Activated T-helper 2 cell treated with anti-CD3 and anti-CD28 coated beads, Interferon-gamma antibody, Interleukin-2, Interleukin-4, amounts not matched to agents 10 μg/mL and 5 μg/mL and 100 μg/mL, durations not matched to agents 14 hours and 24 hours and 36 hours (primary cell): ENCODE results near the gene FMN2. TPM values are rescaled to one million over a fixed set of nuclear protein-coding genes. Genes with fewer than 3 reads are reported as not detected.

Experiments
- DNase-seq: peaks from one replicate; pipeline ENCODE4 v3.0.0; 2021; ENCODE audit warnings: low spot score
- H3K27ac Mint-ChIP-seq: one replicate; pipeline ENCODE4 v1.8.0; 2021; ENCODE audit warnings: mixed read lengths
- H3K27me3 Mint-ChIP-seq: one replicate; pipeline ENCODE4 v1.8.0; 2021; ENCODE audit warnings: low read depth, mixed read lengths
- H3K36me3 Mint-ChIP-seq: one replicate; pipeline ENCODE4 v1.8.0; 2021; ENCODE audit warnings: low read depth, mixed read lengths
- H3K4me1 Mint-ChIP-seq: one replicate; pipeline ENCODE4 v1.8.0; 2021; ENCODE audit warnings: low read depth, mixed read lengths
- H3K4me3 Mint-ChIP-seq: one replicate; pipeline ENCODE4 v1.8.0; 2021; ENCODE audit warnings: low read depth, mild to moderate bottlenecking, moderate library complexity, mixed read lengths
- H3K9me3 Mint-ChIP-seq: one replicate; pipeline ENCODE4 v1.8.0; 2021; ENCODE audit warnings: mixed read lengths
- intact Hi-C: fragments of 100-400 bp; cut with micrococcal nuclease; formaldehyde crosslinking; loops from one replicate; pipeline ENCODE4 v1.15.1; 2023
- total RNA-seq: library from RNA; stranded (reverse); gene quantifications from 2 replicates; pipeline ENCODE4 v1.2.3, GENCODE V29; 2022

FMN2 gene
- not detected in 2 replicates for total RNA-seq

GRCh38 chr1:240091614-240092300 is at the start of gene FMN2:
Gene FMN2, plus strand, starts transcription at chr1:240091883. Its CDS starts 227 bp downstream, at chr1:240092110.
- peaks cover 31% of the 10 kb centered on the region for H3K27me3 Mint-ChIP-seq
- H3K9me3 Mint-ChIP-seq: no peaks in the 10 kb centered on the region
- DNase-seq: no peak
- intact Hi-C loops: no loop called here
- peaks cover 5% of the 10 kb centered on the region for H3K4me1 Mint-ChIP-seq
- H3K27ac Mint-ChIP-seq: no peak within 1 kb of the TSS
- H3K4me3 Mint-ChIP-seq: no peak within 1 kb of the TSS
- no peaks in the 10 kb centered on the region for H3K36me3 Mint-ChIP-seq

DNA sequence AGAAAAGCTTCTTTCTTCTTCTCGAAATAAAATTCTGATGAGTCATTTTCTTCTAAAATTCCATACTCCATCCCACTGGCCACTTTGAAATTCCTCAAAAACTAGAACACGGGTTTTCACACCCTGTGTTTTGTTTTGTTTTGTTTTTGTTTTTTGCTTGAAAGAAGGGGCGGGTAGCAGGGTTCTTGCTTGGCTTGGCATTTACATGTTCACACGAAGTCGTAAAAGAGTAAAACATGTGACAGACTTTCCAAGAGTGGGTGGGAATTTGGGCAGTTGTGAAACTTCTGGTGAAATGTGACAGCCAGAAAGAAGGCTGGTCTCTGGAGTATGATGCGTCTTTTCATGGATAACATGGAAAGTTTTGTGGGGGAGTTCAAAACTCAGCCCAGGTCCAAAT is 47.1 kb upstream of the FMN2 start:
- DNase-seq: no peak
- no peaks in the 10 kb centered on the region for H3K4me1 Mint-ChIP-seq
- H3K27me3 Mint-ChIP-seq: no peaks in the 10 kb centered on the region
- intact Hi-C loops: no loop called here
- no peaks in the 10 kb centered on the region for H3K9me3 Mint-ChIP-seq
- no peak overlapping the region for H3K27ac Mint-ChIP-seq
- H3K4me3 Mint-ChIP-seq: no peak overlapping the region
- H3K36me3 Mint-ChIP-seq: no peaks in the 10 kb centered on the region

DNA sequence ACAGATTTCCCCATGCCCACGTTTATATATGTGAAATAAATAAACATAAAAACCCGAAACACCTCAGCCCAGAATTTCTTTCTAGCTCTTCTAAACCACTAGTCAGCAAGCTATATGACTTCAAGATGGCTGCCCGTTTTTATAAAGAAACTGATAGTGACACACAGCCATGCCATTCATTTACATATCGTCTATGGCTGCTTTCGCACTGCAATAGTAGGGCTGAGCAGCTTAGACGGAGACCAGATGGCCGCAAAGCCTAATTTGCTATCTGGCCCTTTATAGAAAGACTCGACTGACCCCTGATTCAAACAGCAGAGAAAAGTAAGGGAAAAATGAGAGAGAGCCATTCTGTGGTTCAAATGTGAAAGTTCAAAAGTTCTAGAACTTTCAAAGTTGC is 45.7 kb upstream of the FMN2 start:
- intact Hi-C loops: no loop called here
- Mint-ChIP-seq H3K4me1 (no peaks in the 10 kb centered on the region), H3K27ac (no peak overlapping the region), H3K36me3 (no peaks in the 10 kb centered on the region), H3K4me3 (no peak overlapping the region), H3K27me3 (no peaks in the 10 kb centered on the region), H3K9me3 (no peaks in the 10 kb centered on the region)
- no peak for DNase-seq

GRCh38 chr1:240054109-240054701 is 37.5 kb upstream of the FMN2 start:
- no peaks in the 10 kb centered on the region for H3K4me1 Mint-ChIP-seq
- DNase-seq: no peak
- no peaks in the 10 kb centered on the region for H3K36me3 Mint-ChIP-seq
- H3K27ac Mint-ChIP-seq: no peak overlapping the region
- H3K9me3 Mint-ChIP-seq: no peaks in the 10 kb centered on the region
- no peaks in the 10 kb centered on the region for H3K27me3 Mint-ChIP-seq
- H3K4me3 Mint-ChIP-seq: no peak overlapping the region
- intact Hi-C loops: no loop called here

- no peak overlapping the region for H3K27ac Mint-ChIP-seq
- intact Hi-C loops: no loop called here
- no peaks in the 10 kb centered on the region for H3K27me3 Mint-ChIP-seq
- H3K4me3 Mint-ChIP-seq: no peak overlapping the region
- no peak for DNase-seq
- no peaks in the 10 kb centered on the region for H3K9me3 Mint-ChIP-seq
- H3K4me1 Mint-ChIP-seq: no peaks in the 10 kb centered on the region
- H3K36me3 Mint-ChIP-seq: no peaks in the 10 kb centered on the region
These were observed 35.7 kb upstream of the FMN2 start for GRCh38 chr1:240055936-240056335.

DNA sequence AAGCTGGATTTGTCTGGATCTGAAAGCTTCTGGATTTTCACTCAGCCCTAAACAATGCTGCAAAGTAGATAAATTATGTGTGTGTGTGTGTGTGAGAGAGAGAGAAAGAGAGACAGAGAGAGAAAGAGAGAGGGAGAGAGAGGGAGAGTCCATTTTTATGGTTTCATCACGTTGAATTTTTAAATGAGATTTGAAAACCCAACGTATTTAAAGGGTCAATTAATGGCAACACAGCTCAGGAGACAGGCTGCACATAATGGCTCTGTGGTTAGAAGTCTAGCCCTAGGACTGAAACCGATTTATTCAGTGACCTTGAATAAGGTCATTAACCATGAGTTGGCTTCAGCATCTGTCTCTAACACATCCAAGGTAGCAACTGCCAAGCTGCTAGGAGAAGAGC is 35.3 kb upstream of the FMN2 start:
- DNase-seq: no peak
- Mint-ChIP-seq H3K4me1 (no peaks in the 10 kb centered on the region), H3K27me3 (no peaks in the 10 kb centered on the region), H3K4me3 (no peak overlapping the region), H3K36me3 (no peaks in the 10 kb centered on the region), H3K27ac (no peak overlapping the region), H3K9me3 (no peaks in the 10 kb centered on the region)
- intact Hi-C loops: no loop called here

GRCh38 chr1:240058049-240058448 is 33.6 kb upstream of the FMN2 start:
- Mint-ChIP-seq H3K4me3 (no peak overlapping the region), H3K9me3 (no peaks in the 10 kb centered on the region), H3K36me3 (no peaks in the 10 kb centered on the region), H3K4me1 (no peaks in the 10 kb centered on the region), H3K27me3 (no peaks in the 10 kb centered on the region), H3K27ac (no peak overlapping the region)
- no peak for DNase-seq
- intact Hi-C loops: no loop called here

GRCh38 chr1:240068961-240069360 is 22.7 kb upstream of the FMN2 start:
- Mint-ChIP-seq H3K27ac (no peak overlapping the region), H3K4me1 (no peaks in the 10 kb centered on the region), H3K27me3 (no peaks in the 10 kb centered on the region), H3K36me3 (no peaks in the 10 kb centered on the region), H3K9me3 (no peaks in the 10 kb centered on the region), H3K4me3 (no peak overlapping the region)
- no peak for DNase-seq
- intact Hi-C loops: no loop called here

DNA sequence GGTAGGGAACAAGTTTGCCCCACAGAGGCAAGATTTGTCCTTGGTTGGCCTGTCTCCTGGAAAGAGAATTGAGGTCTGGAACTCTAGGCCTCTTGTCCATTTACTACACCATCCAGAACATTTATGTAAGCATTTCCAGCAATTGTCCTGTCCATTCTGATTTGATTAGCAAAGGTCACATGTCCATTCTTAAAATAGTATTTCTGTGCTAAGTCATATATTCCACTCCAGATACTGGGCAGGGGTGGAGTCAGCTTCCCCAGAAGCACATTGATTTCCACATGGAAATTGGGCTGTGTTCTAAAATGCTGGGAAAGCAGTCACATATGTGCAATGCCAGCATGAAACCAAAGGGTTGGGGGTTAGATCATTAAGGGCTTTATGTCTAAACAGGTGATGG is 21.5 kb upstream of the FMN2 start:
- H3K27me3 Mint-ChIP-seq: no peaks in the 10 kb centered on the region
- no peak for DNase-seq
- H3K9me3 Mint-ChIP-seq: no peaks in the 10 kb centered on the region
- H3K4me3 Mint-ChIP-seq: no peak overlapping the region
- no peaks in the 10 kb centered on the region for H3K36me3 Mint-ChIP-seq
- H3K27ac Mint-ChIP-seq: no peak overlapping the region
- H3K4me1 Mint-ChIP-seq: no peaks in the 10 kb centered on the region
- intact Hi-C loops: no loop called here

DNA sequence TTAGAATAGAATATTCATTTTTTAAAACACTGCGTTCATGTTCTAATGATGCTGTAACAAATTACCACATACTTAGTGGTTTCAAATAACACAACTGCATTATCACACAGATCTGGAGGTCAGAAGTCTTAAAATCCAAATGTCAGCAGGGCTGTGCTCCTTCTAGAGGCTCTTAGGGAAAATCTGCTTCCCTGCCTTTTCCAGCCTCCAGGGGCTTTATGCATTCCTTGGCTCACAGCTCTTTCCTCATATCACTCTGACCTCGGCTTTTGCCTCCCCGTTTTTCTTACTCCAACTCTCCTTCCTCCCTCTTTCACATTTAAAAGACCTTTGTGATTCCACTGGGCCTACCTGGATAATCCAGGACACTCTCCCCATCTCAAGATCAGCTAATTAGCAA is 18.6 kb upstream of the FMN2 start:
- Mint-ChIP-seq H3K27ac (no peak overlapping the region), H3K4me1 (no peaks in the 10 kb centered on the region), H3K9me3 (no peaks in the 10 kb centered on the region), H3K27me3 (no peaks in the 10 kb centered on the region), H3K36me3 (no peaks in the 10 kb centered on the region), H3K4me3 (no peak overlapping the region)
- no peak for DNase-seq
- intact Hi-C loops: no loop called here

DNA sequence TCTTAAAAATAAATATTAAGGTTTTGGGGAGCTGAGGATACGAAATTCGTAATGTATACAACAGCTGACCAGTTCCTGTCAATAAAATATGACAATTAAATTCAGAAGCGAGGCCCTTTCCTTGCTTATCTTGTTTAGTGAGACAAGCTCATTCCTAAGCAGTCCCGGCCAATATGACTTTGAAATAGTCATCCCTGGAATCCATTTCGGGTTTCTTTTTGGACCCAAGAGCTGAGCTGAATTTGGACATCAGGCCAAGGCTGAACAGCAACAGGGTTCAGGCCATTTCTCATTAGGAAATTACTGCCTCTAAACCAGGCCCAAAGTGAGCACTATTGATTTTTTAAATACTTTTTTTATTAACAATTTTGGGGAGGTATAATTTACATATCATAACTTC is 17.3 kb upstream of the FMN2 start:
- no peak overlapping the region for H3K27ac Mint-ChIP-seq
- no peaks in the 10 kb centered on the region for H3K9me3 Mint-ChIP-seq
- H3K4me3 Mint-ChIP-seq: no peak overlapping the region
- DNase-seq: no peak
- H3K4me1 Mint-ChIP-seq: no peaks in the 10 kb centered on the region
- intact Hi-C loops: no loop called here
- H3K27me3 Mint-ChIP-seq: no peaks in the 10 kb centered on the region
- no peaks in the 10 kb centered on the region for H3K36me3 Mint-ChIP-seq

DNA sequence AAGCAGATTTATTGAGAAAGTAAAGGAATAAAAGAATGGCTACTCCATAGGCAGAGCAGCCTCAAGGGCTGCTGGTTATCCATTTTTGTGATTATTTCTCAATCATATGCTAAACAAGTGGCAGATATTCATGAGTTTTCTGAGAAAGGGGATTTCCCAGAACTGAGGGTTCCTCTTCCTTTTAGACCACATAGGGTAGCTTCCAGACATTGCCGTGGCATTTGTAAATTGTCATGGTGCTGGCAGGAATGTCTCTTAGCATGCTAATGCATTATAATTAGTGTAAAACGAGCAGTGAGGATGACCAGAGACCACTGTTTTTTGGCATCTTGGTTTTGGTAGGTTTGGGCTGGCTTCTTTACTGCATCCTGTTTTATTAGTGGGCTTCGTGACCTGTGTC is 16.8 kb upstream of the FMN2 start:
- no peak for DNase-seq
- intact Hi-C loops: no loop called here
- H3K4me3 Mint-ChIP-seq: no peak overlapping the region
- no peak overlapping the region for H3K27ac Mint-ChIP-seq
- H3K36me3 Mint-ChIP-seq: no peaks in the 10 kb centered on the region
- no peaks in the 10 kb centered on the region for H3K4me1 Mint-ChIP-seq
- H3K27me3 Mint-ChIP-seq: no peaks in the 10 kb centered on the region
- no peaks in the 10 kb centered on the region for H3K9me3 Mint-ChIP-seq

DNA sequence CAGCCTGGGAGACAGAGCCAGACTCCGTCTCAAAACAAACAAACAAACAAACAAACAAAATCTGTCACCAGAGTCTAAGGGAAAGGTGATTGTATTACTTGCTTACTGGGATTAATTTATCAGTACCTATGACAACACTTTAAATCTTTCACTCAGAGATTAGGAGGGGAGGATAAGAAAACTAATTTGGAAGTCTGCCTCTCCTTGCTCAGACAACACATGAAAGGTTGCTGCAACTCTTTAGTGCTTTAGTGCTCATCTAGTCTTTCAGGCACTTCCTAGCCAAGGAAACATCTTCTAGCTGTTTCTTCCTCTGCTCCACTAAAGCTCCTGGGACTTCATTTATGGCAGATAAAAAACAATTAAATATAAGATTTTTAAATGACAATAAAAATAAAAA is 7.3 kb upstream of the FMN2 start:
- Mint-ChIP-seq H3K27me3 (peaks cover 2% of the 10 kb centered on the region), H3K27ac (no peak overlapping the region), H3K9me3 (no peaks in the 10 kb centered on the region), H3K4me1 (no peaks in the 10 kb centered on the region), H3K36me3 (no peaks in the 10 kb centered on the region), H3K4me3 (no peak overlapping the region)
- no peak for DNase-seq
- intact Hi-C loops: no loop called here

- no peaks in the 10 kb centered on the region for H3K36me3 Mint-ChIP-seq
- intact Hi-C loops: no loop called here
These were observed 6.9 kb upstream of the FMN2 start for GRCh38 chr1:240084749-240085148.

More at GRCh38 chr1:240084749-240085148, 6.9 kb upstream of the FMN2 start:
- Mint-ChIP-seq H3K4me3 (no peak overlapping the region), H3K27me3 (peaks cover 5% of the 10 kb centered on the region), H3K4me1 (no peaks in the 10 kb centered on the region), H3K9me3 (no peaks in the 10 kb centered on the region), H3K27ac (no peak overlapping the region)
- DNase-seq: no peak
